Thyroid gland (tissue), 4 donors: Measurements from ENCODE around the gene EIF4B.

ENCODE experiments used
- CTCF ChIP-seq, 6 experiments: fragments of 200-600 bp in 3 of 6; fragments of 450-650 bp in 3 of 6; sonication (generic) in 3 of 6; IDR thresholded peaks; one replicate each; pipeline ENCODE4 v1.5.1; 2016 to 2019; ENCODE audit warnings: antibody characterized with exemption in 6 of 6, mild to moderate bottlenecking in 2 of 6, inconsistent platforms in 1 of 6, moderate library complexity in 1 of 6
- POLR2A ChIP-seq, 2 donors: fragments of 450-650 bp; IDR thresholded peaks; one replicate each; pipeline ENCODE4 v1.6.1; 2017; ENCODE audit warnings: antibody characterized with exemption in 2 of 2, mild to moderate bottlenecking in 2 of 2, moderate library complexity in 1 of 2

- TF ChIP-seq CTCF (IDR thresholded peaks at IDR 0.05) (no peak), POLR2A (IDR thresholded peaks at IDR 0.05) (no peak)
Observed at GRCh38 chr12:53067074-53067992, 61.1 kb downstream of the EIF4B start.
